GM18870 (cell line): ENCODE measurements around the gene RBBP8NL.

ENCODE experiments used
- ATAC-seq: cut with Tn5 transposase; IDR thresholded peaks from one replicate; pipeline ENCODE4 v1.9.1; 2021; ENCODE audit warnings: moderate library complexity; ENCODE audit not compliant: unreplicated experiment

The RBBP8NL gene

GRCh38 chr20:62461834-62462233, 34.5 kb upstream of the RBBP8NL start:
- no peak for ATAC-seq

GRCh38 chr20:62461157-62461556, 33.8 kb upstream of the RBBP8NL start:
- ATAC-seq: no peak

DNA sequence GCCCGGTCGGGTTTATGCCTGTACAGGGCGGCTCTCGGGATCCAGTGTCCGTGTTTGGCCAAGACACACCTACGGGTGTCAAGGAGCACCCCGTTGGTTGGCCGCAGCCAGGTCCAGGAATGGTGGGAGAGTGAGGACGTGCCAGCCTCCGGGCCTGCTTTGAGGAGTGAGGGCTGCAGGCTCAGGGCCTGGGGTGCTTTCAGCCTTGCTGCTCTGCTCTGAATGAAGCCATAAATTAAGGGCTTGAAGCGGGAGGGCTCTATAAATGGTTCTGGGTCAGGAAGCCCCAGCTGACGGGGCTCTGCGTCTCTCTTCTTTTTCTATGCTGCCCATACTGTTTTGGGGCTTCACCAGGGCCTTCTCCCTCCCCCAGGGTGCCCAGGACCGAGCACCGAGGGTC, 33.3 kb upstream of the RBBP8NL start:
- ATAC-seq: no peak

GRCh38 chr20:62459488-62459887, 32.1 kb upstream of the RBBP8NL start:
- no peak for ATAC-seq

DNA sequence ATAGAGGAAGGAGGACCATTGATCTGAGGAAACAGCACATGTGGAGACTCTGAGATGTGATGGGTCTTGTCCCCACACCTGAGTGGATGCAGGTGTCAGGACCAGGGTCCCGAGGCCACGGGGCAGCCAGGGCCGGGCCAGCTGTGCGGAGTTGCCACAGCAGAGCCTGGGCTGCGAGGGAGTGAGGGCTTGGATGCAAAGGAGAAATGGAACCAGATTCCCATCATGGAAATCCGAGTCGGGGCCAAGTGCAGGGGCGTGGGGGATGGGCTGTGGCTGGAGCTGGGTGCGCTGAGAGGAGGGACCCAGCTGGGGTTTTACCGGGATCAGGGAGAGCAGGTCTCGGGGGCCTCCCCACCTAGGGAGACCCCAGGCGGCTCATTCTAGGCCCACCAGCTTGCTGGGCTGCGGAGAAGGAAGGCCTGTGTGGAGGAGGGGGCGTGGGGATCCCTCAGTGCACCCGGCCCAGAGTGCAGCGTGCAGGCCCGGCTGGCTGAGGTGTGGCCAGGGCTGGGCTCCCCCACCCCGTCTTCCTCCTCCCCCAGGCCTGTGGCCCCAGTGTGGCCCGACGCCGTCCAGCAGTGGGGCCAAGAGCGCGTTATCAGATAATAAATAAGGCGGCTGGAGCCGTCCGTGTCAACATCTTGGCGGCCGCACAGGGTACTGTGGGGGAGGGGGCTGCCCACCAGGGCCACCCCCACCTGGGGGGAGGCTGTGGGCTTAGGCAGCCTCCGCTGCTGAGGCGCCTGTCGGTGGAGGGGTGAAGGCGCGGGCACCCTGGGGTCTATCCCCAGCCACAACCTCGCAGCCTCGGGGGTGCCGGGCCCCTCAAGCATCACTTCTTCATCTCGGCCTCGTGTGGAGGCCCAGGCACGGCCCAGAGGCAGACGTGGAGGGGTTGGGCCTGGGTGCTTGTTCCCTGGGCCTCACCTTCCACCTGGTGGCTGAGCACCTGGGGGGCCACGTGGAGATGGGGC, 31.2 kb upstream of the RBBP8NL start:
- no peak for ATAC-seq

DNA sequence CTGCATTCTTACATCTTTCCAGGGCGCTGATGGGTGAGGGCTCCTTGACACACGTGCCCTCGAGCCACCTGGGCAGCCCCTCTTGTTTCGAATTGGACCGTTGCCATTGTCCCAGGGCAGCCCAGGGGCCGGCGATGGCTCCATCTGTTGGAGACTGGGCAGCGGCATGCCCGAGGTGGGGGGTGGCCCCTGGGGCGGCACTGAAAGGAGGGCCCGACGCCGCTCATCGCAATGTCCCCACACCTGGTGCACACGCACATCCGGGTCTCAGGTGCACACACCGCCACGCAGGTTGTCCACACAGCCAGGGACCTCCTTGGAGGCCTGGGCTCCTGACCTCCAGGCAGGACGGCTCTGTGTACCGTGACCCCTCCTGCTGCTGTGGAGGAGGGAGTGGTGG, 30.5 kb upstream of the RBBP8NL start:
- no peak for ATAC-seq

- no peak for ATAC-seq
These were observed 29.8 kb upstream of the RBBP8NL start for GRCh38 chr20:62457098-62457497.

GRCh38 chr20:62455929-62456328, 28.6 kb upstream of the RBBP8NL start:
- ATAC-seq: no peak

DNA sequence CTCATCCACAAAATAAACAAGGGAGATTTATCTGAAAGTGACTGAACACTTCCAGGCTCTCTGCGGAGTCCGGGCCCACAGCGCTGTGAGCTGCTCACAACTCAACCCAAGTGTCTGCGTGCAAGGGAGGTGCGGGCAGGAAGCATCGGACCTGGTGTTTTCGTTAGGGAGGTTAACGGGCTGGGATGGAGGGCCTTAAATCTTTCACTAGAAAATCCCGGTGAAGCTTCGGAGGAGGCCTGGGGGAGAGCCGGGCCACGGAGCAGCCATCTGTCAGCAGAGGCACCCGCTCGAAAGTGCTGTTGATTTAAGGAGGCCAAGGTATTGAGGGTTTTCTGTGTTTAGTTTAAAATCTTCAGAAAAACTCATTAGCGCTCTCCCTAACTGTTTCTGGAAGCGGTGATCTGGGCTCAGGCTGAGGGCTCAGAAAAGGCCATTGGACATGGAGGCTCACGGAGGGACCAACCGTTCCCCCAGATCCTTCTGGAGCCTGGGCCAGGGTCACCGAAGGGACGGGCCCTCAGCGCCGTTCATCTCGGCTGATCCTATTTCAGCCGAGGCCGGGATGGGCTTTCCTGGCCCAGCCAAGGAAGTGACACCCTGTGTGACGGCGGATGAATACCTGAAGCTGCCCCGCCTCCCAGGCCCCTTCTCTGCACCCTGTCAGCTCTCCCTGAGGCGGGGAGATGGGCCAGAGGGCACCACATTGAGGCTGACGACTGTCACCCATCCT, 27.7 kb upstream of the RBBP8NL start:
- no peak for ATAC-seq

GRCh38 chr20:62453186-62453808, 26.0 kb upstream of the RBBP8NL start:
- no peak for ATAC-seq

DNA sequence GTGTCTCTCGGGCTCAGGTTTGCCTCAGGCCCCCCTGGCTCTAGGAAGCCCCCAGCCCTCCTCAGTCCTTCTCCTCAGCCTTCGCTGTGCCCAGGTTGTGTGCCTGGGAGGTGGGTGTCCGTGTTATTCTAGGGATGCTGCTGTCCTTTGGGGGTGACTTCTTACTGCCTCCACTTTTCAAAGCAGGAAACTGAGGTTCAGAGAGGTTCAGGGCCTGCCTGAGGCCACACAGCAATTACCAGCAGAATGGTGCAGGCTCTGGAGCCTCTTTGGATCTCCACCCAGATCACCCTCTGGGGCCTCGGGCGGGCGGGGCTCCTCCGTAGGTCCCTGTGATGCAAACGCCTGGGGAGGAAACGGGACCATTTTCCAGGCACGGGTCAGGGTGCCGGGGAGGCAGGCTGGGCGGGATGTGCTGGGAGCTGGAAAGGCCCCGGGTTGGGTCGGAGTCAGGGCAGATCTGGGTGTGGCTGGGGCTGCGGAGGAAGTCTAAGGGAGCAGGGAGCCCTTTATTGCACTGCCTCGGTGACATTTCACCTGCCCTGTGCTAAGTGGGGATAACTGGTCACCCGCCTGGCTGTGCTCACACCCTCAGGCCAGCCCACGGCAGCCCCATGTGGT, 25.2 kb upstream of the RBBP8NL start:
- ATAC-seq: no peak

GRCh38 chr20:62451970-62452369, 24.6 kb upstream of the RBBP8NL start:
- no peak for ATAC-seq

DNA sequence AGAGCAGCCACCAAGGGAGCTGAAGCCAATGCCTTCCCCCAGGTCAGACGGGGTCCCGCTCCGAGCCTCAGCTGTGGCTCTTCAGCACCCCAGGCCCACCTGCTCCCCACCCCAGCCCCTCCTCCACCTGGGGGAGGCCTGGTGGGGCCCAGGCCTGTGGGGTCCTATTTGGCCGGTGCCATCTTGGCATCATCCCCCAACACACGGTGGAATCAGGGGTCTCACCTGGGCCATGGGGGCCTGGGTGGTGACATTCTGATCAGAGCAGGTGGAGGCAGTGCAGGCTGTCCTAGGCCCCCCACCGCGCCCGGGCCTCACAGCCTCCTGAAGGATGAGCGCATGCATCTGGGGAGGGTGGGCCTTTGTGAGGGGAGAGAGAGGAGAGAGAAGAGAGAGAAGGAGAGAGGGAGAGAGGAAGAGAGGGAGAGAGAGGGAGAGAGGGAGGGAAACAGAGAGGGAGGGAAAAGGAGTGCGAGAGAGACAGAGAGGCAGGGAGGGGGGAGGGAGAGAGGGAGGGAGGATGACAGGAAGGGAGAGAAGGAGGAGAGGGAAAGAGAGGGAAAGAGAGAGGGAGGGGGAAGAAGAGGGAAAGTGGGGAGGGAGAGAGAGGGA, 23.9 kb upstream of the RBBP8NL start:
- no peak for ATAC-seq

- ATAC-seq: no peak
These were observed 22.8 kb upstream of the RBBP8NL start for GRCh38 chr20:62449951-62450691.

DNA sequence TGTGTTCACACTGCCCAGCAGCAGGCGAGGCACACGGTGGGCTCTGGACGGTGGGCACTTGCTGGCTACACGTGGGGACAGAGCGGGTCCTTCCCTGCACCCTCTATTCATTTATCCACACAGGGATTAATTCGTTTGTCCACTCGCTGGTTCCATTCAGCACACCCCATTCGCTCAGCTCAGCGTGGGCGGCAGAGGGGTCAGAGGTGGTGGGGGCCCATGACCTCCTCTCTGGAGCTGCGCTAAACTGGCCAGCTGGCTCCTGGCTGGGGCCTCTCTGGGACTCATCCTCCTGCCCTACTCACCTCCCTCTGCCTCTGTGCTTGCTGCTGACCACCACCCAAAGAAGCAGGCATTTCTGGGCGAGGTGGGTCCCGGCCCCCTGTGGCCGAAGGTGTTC, 21.4 kb upstream of the RBBP8NL start:
- ATAC-seq: no peak

GRCh38 chr20:62448038-62448437, 20.7 kb upstream of the RBBP8NL start:
- ATAC-seq: no peak

DNA sequence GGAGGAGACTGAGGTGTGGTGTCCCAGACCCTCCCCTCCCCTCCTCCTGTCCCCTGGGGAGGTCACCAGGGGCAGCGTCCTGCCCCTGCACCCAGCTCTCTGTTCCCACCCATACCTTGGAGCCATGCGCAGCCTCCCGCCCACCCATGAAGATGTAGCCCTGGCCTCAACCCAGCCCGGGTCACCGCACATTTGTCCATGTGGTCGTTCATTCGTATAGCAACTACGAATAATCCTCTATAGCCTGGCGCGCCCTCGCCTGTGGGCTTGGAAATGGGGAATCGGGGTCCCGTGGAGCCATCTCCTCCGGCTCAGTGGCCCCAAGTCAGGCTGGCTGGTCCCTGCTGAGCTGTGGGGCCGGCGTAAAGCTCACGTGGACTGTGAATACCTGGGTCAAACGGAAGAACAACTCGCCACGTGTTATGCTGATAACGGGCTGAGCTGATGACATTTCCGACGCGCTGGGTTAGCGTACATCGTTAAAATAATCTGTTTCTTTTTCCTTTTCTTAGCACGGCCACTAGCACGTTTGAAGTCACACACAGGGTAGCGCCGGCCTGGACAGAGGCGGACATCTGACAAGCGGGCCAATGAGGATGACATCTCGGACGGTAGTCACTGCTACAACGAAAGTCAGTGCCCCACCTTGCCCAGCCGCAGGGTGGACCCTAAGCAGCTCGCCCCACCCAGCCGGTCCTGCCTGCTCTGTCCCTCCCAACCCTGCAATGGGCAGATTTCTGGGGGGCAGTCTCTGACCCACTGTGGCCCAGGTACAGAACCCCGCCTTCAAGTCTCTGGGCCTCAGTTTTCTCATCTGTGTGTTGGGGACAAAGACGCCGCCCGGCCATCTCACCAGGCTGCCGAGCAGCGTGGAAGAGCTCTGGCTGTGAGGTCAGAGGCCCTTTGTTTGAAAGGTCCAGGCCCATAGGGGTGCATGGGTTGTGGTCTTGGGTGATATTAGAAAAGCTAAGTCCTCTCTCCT, 19.8 kb upstream of the RBBP8NL start:
- no peak for ATAC-seq

DNA sequence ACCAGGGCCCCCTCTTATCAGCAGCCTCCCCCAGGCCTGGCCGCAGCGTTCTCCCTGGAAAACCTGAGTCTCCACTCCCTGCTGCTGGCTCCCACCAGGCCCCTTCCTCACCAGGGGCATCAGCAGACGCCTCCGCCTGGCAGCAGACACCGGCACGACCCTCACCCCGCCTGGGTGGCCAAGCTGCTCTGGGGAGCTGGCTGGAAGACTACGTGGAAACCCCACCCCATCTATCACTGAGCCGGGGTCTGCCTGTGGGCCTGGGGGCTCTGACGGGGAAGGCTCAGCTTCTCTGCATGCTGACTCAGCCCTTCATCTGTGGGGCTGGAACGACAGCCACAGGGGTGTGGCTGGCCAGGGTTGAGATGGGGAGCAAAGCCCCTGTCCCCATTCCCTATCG, 19.1 kb upstream of the RBBP8NL start:
- ATAC-seq: no peak
